Keratinocyte (primary cell): ENCODE measurements around the gene RAMP1. TPM values are rescaled to one million over a fixed set of nuclear protein-coding genes. Genes with fewer than 3 reads are reported as not detected.

Experiments used
- DNase-seq: peaks from one replicate; pipeline ENCODE4 v3.0.0-alpha.2; 2011; ENCODE audit warnings: low read depth, missing footprints, low spot score
- FAIRE-seq: peaks from 2 replicates; lab custom pipeline; 2011; peaks lifted over from hg19 to GRCh38; lab: Jason Lieb, UNC
- H2AFZ ChIP-seq: 2 replicates; pipeline ENCODE4 v1.6.0; 2012; ENCODE audit warnings: low read length, control low read depth, inconsistent platforms; ENCODE audit not compliant: control insufficient read depth
- H3K27ac ChIP-seq: 2 replicates; pipeline ENCODE4 v1.5.1; 2011; ENCODE audit warnings: low read length; ENCODE audit not compliant: control insufficient read depth, insufficient read depth
- H3K27me3 ChIP-seq: 3 replicates; pipeline ENCODE4 v1.6.0; 2011; ENCODE audit warnings: low read length; ENCODE audit not compliant: control insufficient read depth, insufficient read depth; ENCODE audit errors: extremely low read depth
- H3K36me3 ChIP-seq, 2 experiments: 2 replicates in 1 of 2; 3 replicates in 1 of 2; pipeline ENCODE4 v1.5.1; 2011; ENCODE audit warnings: low read length in 2 of 2, mild to moderate bottlenecking in 1 of 2; ENCODE audit not compliant: control insufficient read depth in 2 of 2, insufficient read depth in 2 of 2; ENCODE audit errors: extremely low read depth in 1 of 2
- H3K4me1 ChIP-seq: 3 replicates; pipeline ENCODE4 v1.5.1; 2011; ENCODE audit warnings: low read length; ENCODE audit not compliant: control insufficient read depth, insufficient read depth; ENCODE audit errors: extremely low read depth
- H3K4me2 ChIP-seq: 3 replicates; pipeline ENCODE4 v1.6.0; 2011; ENCODE audit warnings: low read depth, low read length; ENCODE audit not compliant: control insufficient read depth, insufficient read depth; ENCODE audit errors: extremely low read depth
- H3K4me3 ChIP-seq, 3 experiments: fragments of 200-600 bp in 1 of 3; sonication (generic) in 1 of 3; 2 replicates in 2 of 3; 3 replicates in 1 of 3; pipeline ENCODE4 v1.5.1; 2011 to 2016; ENCODE audit warnings: low read length in 3 of 3, mild to moderate bottlenecking in 3 of 3, control low read depth in 2 of 3, inconsistent platforms in 1 of 3, low read depth in 1 of 3, mixed read lengths in 1 of 3, mixed run types in 1 of 3, moderate library complexity in 1 of 3; ENCODE audit not compliant: control insufficient read depth in 2 of 3, insufficient read depth in 2 of 3; ENCODE audit errors: extremely low read depth in 1 of 3
- H3K79me2 ChIP-seq: 2 replicates; pipeline ENCODE4 v1.6.0; 2012; ENCODE audit warnings: low read length; ENCODE audit not compliant: control insufficient read depth, insufficient read depth
- H3K9ac ChIP-seq: 3 replicates; pipeline ENCODE4 v1.6.0; 2011; ENCODE audit warnings: low read length; ENCODE audit not compliant: control insufficient read depth, insufficient read depth; ENCODE audit errors: extremely low read depth
- H3K9me1 ChIP-seq: 3 replicates; pipeline ENCODE4 v1.6.0; 2011; ENCODE audit warnings: low read length; ENCODE audit not compliant: control insufficient read depth, insufficient read depth; ENCODE audit errors: extremely low read depth
- H3K9me3 ChIP-seq: 2 replicates; pipeline ENCODE4 v1.5.1; 2012; ENCODE audit warnings: low read depth, low read length; ENCODE audit not compliant: control insufficient read depth
- H4K20me1 ChIP-seq: 3 replicates; pipeline ENCODE4 v1.6.0; 2011; ENCODE audit warnings: low read length; ENCODE audit not compliant: control insufficient read depth, insufficient read depth; ENCODE audit errors: extremely low read depth
- CTCF ChIP-seq, 3 experiments: IDR thresholded peaks in 1 of 3; conservative IDR thresholded peaks in 1 of 3; optimal IDR thresholded peaks in 1 of 3; 2 replicates in 2 of 3; 3 replicates in 1 of 3; pipeline versions ENCODE3 to v1.5.1; 2011; ENCODE audit warnings: low read length in 3 of 3, mild to moderate bottlenecking in 3 of 3, moderate library complexity in 2 of 3, control low read depth in 1 of 3, inconsistent platforms in 1 of 3; ENCODE audit not compliant: insufficient read depth in 2 of 3; ENCODE audit errors: extremely low read depth in 1 of 3
- EZH2 ChIP-seq: IDR thresholded peaks from one replicate; pipeline ENCODE4 v1.6.1; 2012; ENCODE audit warnings: inconsistent platforms, mild to moderate bottlenecking, low read length, moderate library complexity
- dilution Hi-C: fragments of 300-500 bp; cut with MboI; formaldehyde crosslinking; loops from one replicate; pipeline ENCODE4 v1.7.0; 2020; ENCODE audit warnings: low sequenced_read_pairs; ENCODE audit not compliant: extremely low pct_ligation_motif_present
- polyA plus RNA-seq, 5 experiments: library from polyadenylated mRNA; depleted of rRNA in 3 of 5; stranded (reverse) in 3 of 5; stranded (forward) in 1 of 5; unstranded in 1 of 5; fragments of >200 nt; gene quantifications; 1 replicate in 1 of 5; 2 replicates in 3 of 5; 3 replicates in 1 of 5; pipeline versions ENCODE4 v1.2.1 to v1.2.3, GENCODE V29; 2011 to 2012; ENCODE audit warnings: missing spikeins in 2 of 5, low read depth in 1 of 5, low replicate concordance in 1 of 5

RAMP1 gene
- polyA plus RNA-seq, 1 donor (not counting 4 experiments of a cell fraction or from before 2014, with no cell fraction given), result 0.69 TPM

DNA sequence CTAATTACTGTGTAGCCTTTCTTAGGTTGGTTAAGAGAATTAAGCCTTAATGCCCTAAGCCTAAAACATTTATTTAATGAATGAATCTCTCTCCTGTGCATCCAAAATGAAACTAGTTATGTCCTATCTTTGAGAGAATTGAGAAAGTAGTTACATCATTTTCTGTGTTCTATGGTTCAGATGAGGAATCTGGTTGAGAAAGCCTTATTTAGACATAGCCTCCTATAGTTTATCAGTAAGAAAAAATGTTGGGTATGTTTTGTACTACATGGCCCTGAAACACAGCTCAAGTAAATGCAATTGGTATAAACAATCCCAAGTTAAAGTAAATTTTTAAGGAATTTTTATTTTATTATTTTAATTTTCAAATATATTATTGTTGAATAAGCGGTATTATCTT is 25.9 kb upstream of the RAMP1 start:
- H3K4me1 ChIP-seq, result no peaks in the 10 kb centered on the region
- H3K9ac ChIP-seq, result no peak overlapping the region
- no peak for TF ChIP-seq EZH2
- TF ChIP-seq CTCF (optimal IDR thresholded peaks at IDR 0.05 in 1 of 3, IDR thresholded peaks at IDR 0.05 in 1 of 3, conservative IDR thresholded peaks at IDR 0.05 in 1 of 3; ENCODE audit: extremely low read depth in 1 of 3, insufficient read depth in 2 of 3, low read length in 3 of 3), result no peak
- no peaks in the 10 kb centered on the region for H4K20me1 ChIP-seq
- no peak overlapping the region for H3K27ac ChIP-seq
- H3K27me3 ChIP-seq, result no peaks in the 10 kb centered on the region
- no peak overlapping the region for H3K4me3 ChIP-seq
- no peaks in the 10 kb centered on the region for H3K79me2 ChIP-seq
- H3K4me2 ChIP-seq, result no peak overlapping the region
- no peaks in the 10 kb centered on the region for H3K36me3 ChIP-seq
- no peak overlapping the region for H2AFZ ChIP-seq
- no peak for FAIRE-seq
- H3K9me1 ChIP-seq, result no peaks in the 10 kb centered on the region
- H3K9me3 ChIP-seq, result no peaks in the 10 kb centered on the region
- dilution Hi-C loops, result no loop called here
- no peak for DNase-seq

GRCh38 chr2:237835372-237835771 is 24.1 kb upstream of the RAMP1 start:
- no peak overlapping the region for H2AFZ ChIP-seq
- H3K27me3 ChIP-seq, result no peaks in the 10 kb centered on the region
- no peaks in the 10 kb centered on the region for H3K9me1 ChIP-seq
- no peak for FAIRE-seq
- no peak overlapping the region for H3K4me3 ChIP-seq
- no peaks in the 10 kb centered on the region for H3K4me1 ChIP-seq
- no peak for DNase-seq
- H3K9me3 ChIP-seq, result no peaks in the 10 kb centered on the region
- no peak overlapping the region for H3K4me2 ChIP-seq
- H3K27ac ChIP-seq, result no peak overlapping the region
- dilution Hi-C loops, result no loop called here
- no peaks in the 10 kb centered on the region for H3K79me2 ChIP-seq
- TF ChIP-seq EZH2 (no peak), CTCF (optimal IDR thresholded peaks at IDR 0.05 in 1 of 3, IDR thresholded peaks at IDR 0.05 in 1 of 3, conservative IDR thresholded peaks at IDR 0.05 in 1 of 3; ENCODE audit: extremely low read depth in 1 of 3, insufficient read depth in 2 of 3, low read length in 3 of 3) (no peak)
- no peaks in the 10 kb centered on the region for H3K36me3 ChIP-seq
- H4K20me1 ChIP-seq, result no peaks in the 10 kb centered on the region
- H3K9ac ChIP-seq, result no peak overlapping the region
